Umbilical cord (tissue), 2 donors: ENCODE results near the gene FAM120AOS. TPM values are rescaled to one million over a fixed set of nuclear protein-coding genes. Genes with fewer than 3 reads are reported as not detected.
A peak's percentile ranks its signal among the peaks of the same experiment; 100 is the strongest.

Source experiments
- DNase-seq: peaks from one replicate; pipeline ENCODE4 v3.0.0-alpha.2; 2015; ENCODE audit warnings: low spot score
- total RNA-seq: library from RNA; depleted of rRNA; stranded (reverse); fragments of >200 nt; gene quantifications from one replicate; pipeline ENCODE4 v1.2.3, GENCODE V29; 2014; ENCODE audit warnings: low replicate concordance; ENCODE audit not compliant: insufficient read depth

The FAM120AOS gene
- 52.5 TPM for total RNA-seq

- DNase-seq = peak; percentile 98
Measured at GRCh38 chr9:93453047-93453914, at the start of gene FAM120AOS. FAM120AOS (minus strand) TSS chr9:93453581; CDS start chr9:93452709, 872 bp downstream.

- peak; percentile 18 for DNase-seq
Measured at GRCh38 chr9:93501406-93501805, 48.0 kb upstream of the FAM120AOS start.

- DNase-seq = no peak
Measured at GRCh38 chr9:93500571-93501298, 47.4 kb upstream of the FAM120AOS start.

- no peak for DNase-seq
Measured at GRCh38 chr9:93496285-93496684, 42.9 kb upstream of the FAM120AOS start.

GRCh38 chr9:93493949-93494348 lies 40.6 kb upstream of the FAM120AOS start:
- no peak for DNase-seq

- DNase-seq = no peak
Measured at GRCh38 chr9:93492327-93492726, 38.9 kb upstream of the FAM120AOS start.

- no peak for DNase-seq
Measured at GRCh38 chr9:93491593-93492232, 38.3 kb upstream of the FAM120AOS start.

- no peak for DNase-seq
Measured at GRCh38 chr9:93488244-93488643, 34.9 kb upstream of the FAM120AOS start.

GRCh38 chr9:93486268-93486667 lies 32.9 kb upstream of the FAM120AOS start:
- no peak for DNase-seq

GRCh38 chr9:93483497-93483896 lies 30.1 kb upstream of the FAM120AOS start:
- no peak for DNase-seq

- DNase-seq = no peak
Measured at GRCh38 chr9:93480728-93481324, 27.4 kb upstream of the FAM120AOS start.

- no peak for DNase-seq
Measured at GRCh38 chr9:93480262-93480661, 26.9 kb upstream of the FAM120AOS start.

- DNase-seq = no peak
Measured at GRCh38 chr9:93479726-93480125, 26.3 kb upstream of the FAM120AOS start.

GRCh38 chr9:93477397-93477796 lies 24.0 kb upstream of the FAM120AOS start:
- DNase-seq = no peak

GRCh38 chr9:93476924-93477323 lies 23.5 kb upstream of the FAM120AOS start:
- DNase-seq = no peak

GRCh38 chr9:93475856-93476255 lies 22.5 kb upstream of the FAM120AOS start:
- no peak for DNase-seq

GRCh38 chr9:93475108-93475507 lies 21.7 kb upstream of the FAM120AOS start:
- no peak for DNase-seq

GRCh38 chr9:93473411-93473810 lies 20.0 kb upstream of the FAM120AOS start:
- no peak for DNase-seq

- DNase-seq = peak; percentile 6
Measured at GRCh38 chr9:93471124-93471523, 17.7 kb upstream of the FAM120AOS start.

GRCh38 chr9:93470391-93470790 lies 17.0 kb upstream of the FAM120AOS start:
- no peak for DNase-seq

- peak; percentile 76 for DNase-seq
Measured at GRCh38 chr9:93468763-93469456, 15.5 kb upstream of the FAM120AOS start.
